ENCODE results near the gene SEMA3B. TPM values are rescaled to one million over a fixed set of nuclear protein-coding genes. Genes with fewer than 3 reads are reported as not detected.
A peak's percentile ranks its signal among the peaks of the same experiment; 100 is the strongest.
"Not testable (repeated sequence)": the region's sequence is repeated elsewhere in the genome, so short reads cannot be mapped to it uniquely, and the experiment has no call there.

The SEMA3B gene
- total and polyA plus RNA-seq, 5 experiments from 2014 or later = 0.09 to 1.1 (median 1.0) TPM; not detected in 2

DNA sequence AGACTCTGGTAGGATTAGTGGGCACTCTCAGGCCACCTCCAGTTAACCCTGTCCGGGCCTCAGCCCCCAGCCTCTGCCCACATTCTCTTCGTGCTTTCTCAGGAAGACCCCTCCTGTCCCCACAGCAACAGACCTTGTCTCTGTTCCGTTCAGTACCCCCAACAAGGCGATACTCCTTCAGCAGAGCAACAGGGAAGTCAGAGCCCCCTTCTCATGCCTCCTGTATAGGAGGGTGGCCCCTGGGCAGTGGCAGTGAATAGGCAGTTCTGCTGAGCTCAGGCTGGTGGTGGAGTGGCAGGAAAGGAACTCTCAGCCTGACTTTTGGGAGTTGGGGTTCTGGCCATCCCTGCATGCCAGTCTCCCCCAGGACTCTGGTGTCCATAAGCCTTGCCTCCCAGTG lies 513 bp downstream of the SEMA3B start:
- ATAC-seq (no peak), DNase-seq (no peak)
- Mint-ChIP-seq H3K9me3 (no peaks in the 10 kb centered on the region), H3K4me1 (peaks cover 7 to 14% (median 12%) of the 10 kb centered on the region in 4 donors), H3K4me3 (no peak overlapping the region), H3K27ac (peak overlapping the region in 1 of 10 donors; percentile 33), H3K27me3 (peaks cover 7 to 38% (median 20%) of the 10 kb centered on the region in 5 donors), H3K36me3 (no peaks in the 10 kb centered on the region)
- POLR2A ChIA-PET = no interaction called here

DNA sequence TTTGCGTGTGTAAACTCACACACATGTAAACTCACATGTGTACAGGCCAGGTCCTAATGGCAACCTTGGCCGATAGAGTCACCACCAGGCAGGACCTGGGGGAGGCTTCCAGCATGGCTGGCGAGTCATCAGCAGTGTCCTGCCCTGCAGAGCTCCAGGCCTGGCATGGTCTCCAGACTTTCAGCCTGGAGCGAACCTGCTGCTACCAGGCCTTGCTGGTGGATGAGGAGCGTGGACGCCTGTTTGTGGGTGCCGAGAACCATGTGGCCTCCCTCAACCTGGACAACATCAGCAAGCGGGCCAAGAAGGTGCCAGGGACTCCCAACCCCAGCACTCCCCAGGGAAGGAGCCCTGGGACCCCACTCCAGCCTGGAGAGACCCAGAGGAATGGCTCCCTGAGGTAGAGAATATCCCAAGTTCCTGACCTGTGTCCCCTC lies 1.0 kb downstream of the SEMA3B start:
- Mint-ChIP-seq H3K36me3 (no peaks in the 10 kb centered on the region), H3K27ac (no peak overlapping the region), H3K9me3 (no peaks in the 10 kb centered on the region), H3K4me3 (no peak overlapping the region), H3K4me1 (peaks cover 9 to 18% (median 16%) of the 10 kb centered on the region in 4 donors), H3K27me3 (peaks cover 9 to 43% (median 23%) of the 10 kb centered on the region in 5 donors)
- POLR2A ChIA-PET = no interaction called here
- no peak for DNase-seq
- no peak for ATAC-seq

DNA sequence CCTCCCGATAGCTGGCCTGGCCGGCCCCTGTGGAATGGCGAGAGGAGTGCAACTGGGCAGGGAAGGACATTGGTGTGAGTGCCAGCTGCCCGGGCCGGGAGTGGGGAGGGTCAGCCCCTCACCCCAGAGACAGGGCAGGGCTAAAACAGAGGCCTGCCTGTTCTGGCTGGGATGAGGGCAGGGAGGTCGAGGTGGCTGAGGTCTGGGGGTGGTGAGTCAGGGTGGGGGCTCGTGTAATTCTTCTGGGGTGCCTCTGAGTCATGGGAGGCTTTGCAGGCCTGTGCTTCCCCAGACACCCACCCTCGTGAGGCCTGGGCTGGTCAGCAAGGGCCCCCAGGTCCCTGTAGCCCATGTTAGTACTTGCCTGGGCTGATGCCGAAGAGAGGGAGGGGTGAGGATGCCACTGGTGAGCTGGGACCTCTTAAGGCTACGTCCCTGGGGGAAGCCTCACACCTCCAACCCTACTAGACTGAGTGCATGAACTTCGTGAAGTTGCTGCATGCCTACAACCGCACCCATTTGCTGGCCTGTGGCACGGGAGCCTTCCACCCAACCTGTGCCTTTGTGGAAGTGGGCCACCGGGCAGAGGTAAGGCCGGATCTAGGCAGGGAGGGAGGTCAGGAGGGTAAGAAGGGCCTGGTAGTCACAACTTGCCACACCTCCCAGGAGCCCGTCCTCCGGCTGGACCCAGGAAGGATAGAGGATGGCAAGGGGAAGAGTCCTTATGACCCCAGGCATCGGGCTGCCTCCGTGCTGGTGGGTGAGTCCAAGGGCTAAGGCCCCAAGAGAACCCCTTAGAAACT lies 1.7 kb downstream of the SEMA3B start:
- POLR2A ChIA-PET = interaction anchor here (0.6 to 2.3 kb wide), 3 partner anchors 11 to 44 kb away, joined by 3 to 8 read pairs (median 7); no protein-coding TSS in a partner anchor
- H3K27me3 Mint-ChIP-seq = peaks cover 11 to 49% (median 26%) of the 10 kb centered on the region in 5 donors

DNA sequence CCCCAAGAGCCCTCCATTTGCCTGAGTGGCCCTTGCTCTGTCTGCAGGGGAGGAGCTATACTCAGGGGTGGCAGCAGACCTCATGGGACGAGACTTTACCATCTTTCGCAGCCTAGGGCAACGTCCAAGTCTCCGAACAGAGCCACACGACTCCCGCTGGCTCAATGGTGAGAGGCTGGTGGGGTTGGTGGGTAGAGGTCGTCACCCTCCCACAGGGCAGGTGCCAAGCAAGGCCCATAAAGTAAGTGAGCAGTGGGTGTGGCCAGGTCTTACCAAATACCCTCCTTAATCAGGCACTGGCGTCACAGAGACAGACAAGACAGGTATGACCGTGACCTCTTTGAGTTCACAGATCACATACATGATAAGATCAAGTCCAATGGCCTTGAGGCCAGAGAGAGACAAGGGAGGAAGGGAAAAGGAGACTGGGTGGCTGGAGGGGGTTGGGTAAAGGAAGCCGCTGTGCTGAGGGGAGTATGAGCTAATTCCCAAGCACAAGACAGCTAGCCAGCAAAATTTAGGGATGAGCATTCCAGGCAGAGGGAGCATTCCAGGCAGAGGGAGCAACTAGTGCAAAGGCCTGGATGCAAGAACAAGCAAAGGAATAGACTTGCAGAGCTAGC lies 2.5 kb downstream of the SEMA3B start:
- Mint-ChIP-seq H3K27me3 (peaks cover 13 to 53% (median 28%) of the 10 kb centered on the region in 5 donors), H3K9me3 (no peaks in the 10 kb centered on the region), H3K4me3 (no peak overlapping the region), H3K36me3 (no peaks in the 10 kb centered on the region), H3K4me1 (peaks cover 16 to 29% (median 27%) of the 10 kb centered on the region in 4 donors), H3K27ac (peak overlapping the region in 1 of 10 donors; percentile 27)
- DNase-seq (no peak), ATAC-seq (no peak)
- POLR2A ChIA-PET = interaction anchor here (0.6 to 2.9 kb wide), 5 partner anchors 11 to 78 kb away, joined by 3 to 12 read pairs (median 7); no protein-coding TSS in a partner anchor

More for the DNA sequence above, 1.7 kb downstream of the SEMA3B start:
- ATAC-seq (no peak), DNase-seq (no peak)
- Mint-ChIP-seq H3K27ac (peak overlapping the region in 1 of 10 donors; percentile 73), H3K9me3 (no peaks in the 10 kb centered on the region), H3K4me1 (peaks cover 11 to 24% (median 21%) of the 10 kb centered on the region in 4 donors), H3K36me3 (no peaks in the 10 kb centered on the region), H3K4me3 (no peak overlapping the region)

DNA sequence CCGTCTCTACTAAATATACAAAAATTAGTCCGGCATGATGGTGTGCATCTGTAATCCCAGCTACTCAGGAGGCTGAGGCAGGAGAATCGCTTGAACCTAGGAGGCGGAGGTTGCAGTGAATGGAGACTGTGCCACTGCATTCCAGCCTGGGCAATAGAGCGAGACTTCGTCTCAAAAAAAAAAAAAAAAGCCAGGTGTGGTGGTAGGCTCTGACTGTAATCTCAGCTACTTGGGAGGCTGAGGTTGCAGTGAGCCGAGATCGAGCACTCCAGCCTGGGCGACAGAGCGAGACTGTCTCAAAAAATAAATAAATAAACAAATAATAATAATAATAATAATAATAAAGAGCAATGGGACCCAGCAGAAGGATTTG lies 3.6 kb downstream of the SEMA3B start:
- not testable (repeated sequence) for ATAC-seq, H3K36me3 Mint-ChIP-seq, H3K9me3 Mint-ChIP-seq, DNase-seq
- Mint-ChIP-seq H3K27me3 (peaks cover 13 to 53% (median 28%) of the 10 kb centered on the region in 5 donors), H3K4me3 (peak overlapping the region in 3 of 10 donors; percentile 74 to 84 (median 74)), H3K27ac (peak overlapping the region in 1 of 10 donors; percentile 57), H3K4me1 (peaks cover 16 to 29% (median 27%) of the 10 kb centered on the region in 4 donors)
- POLR2A ChIA-PET = interaction anchor here (1.0 to 2.9 kb wide), 4 partner anchors 12 to 79 kb away, joined by 4 to 12 read pairs (median 8); no protein-coding TSS in a partner anchor

DNA sequence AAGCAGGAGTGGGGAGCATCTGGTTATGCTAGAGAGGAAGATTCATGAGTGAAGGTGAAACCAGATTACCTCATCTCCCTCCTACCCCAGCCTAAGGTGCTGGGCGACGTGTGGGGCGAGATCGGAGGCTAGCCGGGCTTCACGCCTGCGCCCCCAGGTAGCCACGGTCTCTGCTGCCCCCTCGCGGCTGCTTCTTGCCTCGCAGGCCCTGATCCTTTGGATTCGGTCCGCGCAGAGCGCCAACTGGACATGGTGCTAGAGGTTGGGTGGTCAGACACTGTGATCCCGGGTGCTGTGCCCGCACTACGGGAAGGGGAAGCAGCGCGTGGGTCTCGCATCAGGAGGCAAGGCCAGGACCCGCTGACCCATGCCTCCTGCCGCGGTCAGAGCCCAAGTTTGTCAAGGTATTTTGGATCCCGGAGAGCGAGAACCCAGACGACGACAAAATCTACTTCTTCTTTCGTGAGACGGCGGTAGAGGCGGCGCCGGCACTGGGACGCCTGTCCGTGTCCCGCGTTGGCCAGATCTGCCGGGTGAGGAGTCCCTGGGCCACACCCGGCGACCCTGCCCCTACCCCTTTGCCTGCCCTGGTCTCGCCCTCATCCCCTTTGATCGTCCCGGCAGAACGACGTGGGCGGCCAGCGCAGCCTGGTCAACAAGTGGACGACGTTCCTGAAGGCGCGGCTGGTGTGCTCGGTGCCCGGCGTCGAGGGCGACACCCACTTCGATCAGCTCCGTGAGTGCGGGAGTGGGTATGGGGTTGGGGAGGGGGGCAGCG lies 4.2 kb downstream of the SEMA3B start:
- ATAC-seq (peak; percentile 84 to 87), DNase-seq (peak; percentile 65 to 90 (median 82))
- Mint-ChIP-seq H3K27ac (peak overlapping the region in 6 of 10 donors; percentile 37 to 79 (median 72)), H3K36me3 (no peaks in the 10 kb centered on the region), H3K27me3 (peaks cover 13 to 55% (median 25%) of the 10 kb centered on the region in 5 donors), H3K4me3 (peak overlapping the region in 9 of 10 donors; percentile 52 to 84 (median 72)), H3K4me1 (peaks cover 16 to 29% (median 27%) of the 10 kb centered on the region in 4 donors), H3K9me3 (no peaks in the 10 kb centered on the region)
- POLR2A ChIA-PET = interaction anchor here (1.0 to 2.9 kb wide), 4 partner anchors 26 to 80 kb away, joined by 4 to 12 read pairs (median 9); partner anchors contain the start of genes HYAL3 and NAA80

DNA sequence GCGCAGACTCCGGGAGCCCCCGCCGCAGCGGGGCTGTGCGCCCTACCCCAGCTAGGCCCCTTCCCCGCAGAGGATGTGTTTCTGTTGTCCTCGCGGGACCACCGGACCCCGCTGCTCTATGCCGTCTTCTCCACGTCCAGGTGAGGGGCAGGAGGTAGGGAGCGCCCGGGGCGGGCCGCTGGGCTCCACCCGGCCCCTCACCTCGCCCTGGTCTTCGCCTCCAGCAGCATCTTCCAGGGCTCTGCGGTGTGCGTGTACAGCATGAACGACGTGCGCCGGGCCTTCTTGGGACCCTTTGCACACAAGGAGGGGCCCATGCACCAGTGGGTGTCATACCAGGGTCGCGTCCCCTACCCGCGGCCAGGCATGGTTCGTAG lies 4.7 kb downstream of the SEMA3B start:
- H3K9me3 Mint-ChIP-seq = no peaks in the 10 kb centered on the region
- DNase-seq (peak in 1 of 10 donors; percentile 16), ATAC-seq (no peak)
- H3K4me3 Mint-ChIP-seq = peak overlapping the region in 1 of 10 donors; percentile 76
- H3K27ac Mint-ChIP-seq = peak overlapping the region in 1 of 10 donors; percentile 72
- POLR2A ChIA-PET = interaction anchor here (2.4 to 2.9 kb wide), 2 partner anchors 25 to 80 kb away, joined by 10 to 12 read pairs; partner anchors contain the start of genes HYAL3 and NAA80
- peaks cover 13 to 49% (median 22%) of the 10 kb centered on the region in 5 donors for H3K27me3 Mint-ChIP-seq
- H3K4me1 Mint-ChIP-seq = peaks cover 16 to 29% (median 27%) of the 10 kb centered on the region in 4 donors
- H3K36me3 Mint-ChIP-seq = no peaks in the 10 kb centered on the region

DNA sequence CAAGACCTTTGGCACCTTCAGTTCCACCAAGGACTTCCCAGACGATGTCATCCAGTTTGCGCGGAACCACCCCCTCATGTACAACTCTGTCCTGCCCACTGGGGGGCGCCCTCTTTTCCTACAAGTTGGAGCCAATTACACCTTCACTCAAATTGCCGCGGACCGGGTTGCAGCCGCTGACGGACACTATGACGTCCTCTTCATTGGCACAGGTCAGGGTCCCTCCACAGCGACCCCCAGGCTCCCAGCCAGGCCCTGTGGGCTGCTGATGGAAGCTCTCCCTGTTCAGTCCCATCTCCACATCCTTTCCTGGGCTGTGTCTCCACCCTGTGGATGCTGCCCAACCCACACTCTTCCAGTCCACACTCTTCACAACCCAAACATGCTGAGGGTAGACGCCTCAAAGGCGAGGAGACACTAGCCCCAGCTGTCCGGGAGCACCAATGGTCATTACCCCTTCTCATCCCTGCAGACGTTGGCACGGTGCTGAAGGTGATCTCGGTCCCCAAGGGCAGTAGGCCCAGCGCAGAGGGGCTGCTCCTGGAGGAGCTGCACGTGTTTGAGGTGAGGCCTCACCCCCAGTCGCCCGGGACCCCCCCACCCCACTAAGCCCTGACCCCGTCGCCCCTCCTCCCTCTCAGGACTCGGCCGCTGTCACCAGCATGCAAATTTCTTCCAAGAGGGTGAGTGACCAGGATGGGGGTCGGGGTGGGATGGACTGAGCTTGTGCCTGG lies 5.6 kb downstream of the SEMA3B start:
- H3K27me3 Mint-ChIP-seq = peaks cover 13 to 45% (median 21%) of the 10 kb centered on the region in 5 donors
- no peaks in the 10 kb centered on the region for H3K9me3 Mint-ChIP-seq
- no peaks in the 10 kb centered on the region for H3K36me3 Mint-ChIP-seq
- POLR2A ChIA-PET = interaction anchor here (0.8 to 2.4 kb wide), 3 partner anchors 24 to 50 kb away, joined by 3 to 10 read pairs (median 3); partner anchors contain the start of genes HYAL3 and NAA80
- peak overlapping the region in 9 of 10 donors; percentile 24 to 76 (median 66) for H3K4me3 Mint-ChIP-seq
- ATAC-seq (peak; percentile 41 to 54), DNase-seq (peak; percentile 54 to 84 (median 66))
- peak overlapping the region in 6 of 10 donors; percentile 3 to 72 (median 48) for H3K27ac Mint-ChIP-seq
- peaks cover 16 to 29% (median 27%) of the 10 kb centered on the region in 4 donors for H3K4me1 Mint-ChIP-seq

DNA sequence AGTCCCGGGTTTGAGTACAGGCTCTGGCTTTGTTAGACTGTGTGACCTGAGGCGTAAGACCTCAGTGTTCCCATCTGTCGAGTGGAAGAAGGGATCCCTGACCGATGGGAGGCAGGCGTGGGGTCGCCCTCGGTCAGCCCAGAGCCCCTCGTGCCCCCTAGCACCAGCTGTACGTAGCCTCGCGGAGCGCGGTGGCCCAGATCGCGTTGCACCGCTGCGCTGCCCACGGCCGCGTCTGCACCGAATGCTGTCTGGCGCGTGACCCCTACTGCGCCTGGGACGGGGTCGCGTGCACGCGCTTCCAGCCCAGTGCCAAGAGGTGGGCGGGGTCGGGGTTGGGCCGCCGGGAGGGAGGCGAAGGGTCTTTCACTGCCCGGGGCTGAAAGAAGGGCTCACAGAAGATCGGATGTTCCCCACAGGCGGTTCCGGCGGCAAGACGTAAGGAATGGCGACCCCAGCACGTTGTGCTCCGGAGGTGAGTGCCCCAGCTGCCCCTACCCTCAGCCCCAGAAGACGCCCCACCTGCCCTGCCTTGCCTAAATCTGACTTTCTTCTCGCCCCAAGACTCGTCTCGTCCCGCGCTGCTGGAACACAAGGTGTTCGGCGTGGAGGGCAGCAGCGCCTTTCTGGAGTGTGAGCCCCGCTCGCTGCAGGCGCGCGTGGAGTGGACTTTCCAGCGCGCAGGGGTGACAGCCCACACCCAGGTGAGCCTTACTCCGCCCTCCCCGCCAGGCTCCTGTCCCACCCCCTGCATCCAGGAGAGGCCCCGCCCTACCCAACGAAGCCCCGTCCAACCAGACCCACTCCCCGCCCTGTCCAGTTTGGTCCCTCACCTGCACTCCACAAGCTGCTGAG lies 6.4 kb downstream of the SEMA3B start:
- Mint-ChIP-seq H3K9me3 (no peaks in the 10 kb centered on the region), H3K27me3 (peaks cover 13 to 42% (median 21%) of the 10 kb centered on the region in 5 donors), H3K36me3 (no peaks in the 10 kb centered on the region), H3K4me1 (peaks cover 16 to 29% (median 27%) of the 10 kb centered on the region in 4 donors), H3K27ac (no peak overlapping the region), H3K4me3 (peak overlapping the region; percentile 47 to 78 (median 67))
- ATAC-seq (no peak), DNase-seq (no peak)
- POLR2A ChIA-PET = interaction anchor here (0.8 to 2.4 kb wide), 4 partner anchors 12 to 49 kb away, joined by 3 to 10 read pairs (median 4); partner anchors contain the start of genes HYAL3 and NAA80

DNA sequence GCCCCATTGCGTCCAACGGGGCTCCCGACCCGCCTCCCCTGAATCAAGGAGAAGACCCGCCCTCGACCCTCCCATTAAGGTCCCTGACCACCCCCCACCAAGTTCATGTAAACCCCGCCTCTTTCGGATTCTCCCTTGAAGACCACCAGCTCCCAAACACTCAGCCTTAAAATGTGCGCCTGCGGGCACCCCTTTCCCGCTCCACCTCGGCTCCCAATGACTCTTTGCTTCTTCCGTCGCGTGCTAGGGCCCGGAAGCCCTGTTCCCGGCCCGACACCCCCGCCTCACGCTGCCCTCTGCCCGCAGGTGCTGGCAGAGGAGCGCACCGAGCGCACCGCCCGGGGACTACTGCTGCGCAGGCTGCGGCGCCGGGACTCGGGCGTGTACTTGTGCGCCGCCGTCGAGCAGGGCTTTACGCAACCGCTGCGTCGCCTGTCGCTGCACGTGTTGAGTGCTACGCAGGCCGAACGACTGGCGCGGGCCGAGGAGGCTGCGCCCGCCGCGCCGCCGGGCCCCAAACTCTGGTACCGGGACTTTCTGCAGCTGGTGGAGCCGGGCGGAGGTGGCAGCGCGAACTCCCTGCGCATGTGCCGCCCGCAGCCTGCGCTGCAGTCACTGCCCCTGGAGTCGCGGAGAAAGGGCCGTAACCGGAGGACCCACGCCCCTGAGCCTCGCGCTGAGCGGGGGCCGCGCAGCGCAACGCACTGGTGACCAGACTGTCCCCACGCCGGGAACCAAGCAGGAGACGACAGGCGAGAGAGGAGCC lies 7.2 kb downstream of the SEMA3B start:
- Mint-ChIP-seq H3K36me3 (no peaks in the 10 kb centered on the region), H3K27ac (peak overlapping the region in 1 of 10 donors; percentile 79), H3K9me3 (no peaks in the 10 kb centered on the region), H3K4me3 (peak overlapping the region in 9 of 10 donors; percentile 47 to 78 (median 66)), H3K27me3 (peaks cover 13 to 42% (median 21%) of the 10 kb centered on the region in 5 donors), H3K4me1 (peaks cover 16 to 29% (median 27%) of the 10 kb centered on the region in 4 donors)
- DNase-seq = peak in 4 of 10 donors; percentile 27 to 41 (median 32)
- peak; percentile 23 to 53 for ATAC-seq
- POLR2A ChIA-PET = interaction anchor here (1.2 kb wide), 1 partner anchor 12 kb away, joined by 4 read pairs; no protein-coding TSS in a partner anchor
